PC-3 (cell line): ENCODE measurements around the gene KRT3.

Source experiments
- EZH2 ChIP-seq: fragments of 300-600 bp; sonication (generic); IDR thresholded peaks from one replicate; pipeline ENCODE4 v1.6.1; 2017; ENCODE audit warnings: antibody characterized with exemption, mild to moderate bottlenecking, low read length; ENCODE audit not compliant: unreplicated experiment
- EZH2phosphoT487 ChIP-seq: fragments of 300-600 bp; sonication (generic); IDR thresholded peaks from 2 replicates; pipeline ENCODE4 v1.6.1; 2018; ENCODE audit warnings: mild to moderate bottlenecking, antibody characterized with exemption, low read length, borderline replicate concordance

- TF ChIP-seq EZH2 (no peak), EZH2phosphoT487 (no peak)
Measured at GRCh38 chr12:52788876-52789636, 6.9 kb downstream of the KRT3 start.
